Measurements from ENCODE around the gene KCNB1. TPM values are rescaled to one million over a fixed set of nuclear protein-coding genes. Genes with fewer than 3 reads are reported as not detected.

KCNB1 gene
- polyA plus RNA-seq, 1 donor from 2014 or later = 3.6 TPM

DNA sequence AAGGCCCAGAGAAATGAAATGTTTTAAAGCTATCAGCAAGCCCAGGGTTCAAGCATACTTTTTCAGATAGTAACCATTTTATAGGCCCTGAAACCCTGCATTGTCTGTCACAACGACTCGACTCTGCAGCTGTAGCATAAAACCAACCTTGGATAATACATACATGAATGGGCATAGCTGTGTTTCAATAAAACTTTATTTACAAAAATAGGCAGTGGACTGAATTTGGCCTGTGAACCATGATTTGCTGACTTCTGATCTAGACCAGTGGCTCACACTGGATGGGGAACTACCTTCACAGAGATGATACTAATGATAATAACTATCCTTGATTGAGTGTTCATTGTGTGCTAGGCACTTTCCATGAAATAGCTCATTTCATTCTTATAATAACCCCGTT lies 107.3 kb downstream of the KCNB1 start:
- Histone ChIP-seq H3K9ac (ENCODE audit: low read length) (no peak overlapping the region), H3K9me3 (ENCODE audit: low read length) (no peaks in the 10 kb centered on the region), H3K4me3 (ENCODE audit: low read length) (no peak overlapping the region), H3K79me2 (replicated peaks; ENCODE audit: insufficient read depth, low read length) (no peaks in the 10 kb centered on the region), H4K20me1 (ENCODE audit: insufficient read depth) (no peaks in the 10 kb centered on the region), H3K27me3 (ENCODE audit: insufficient read depth, low read depth, low read length) (no peaks in the 10 kb centered on the region), H3K9me2 (ENCODE audit: insufficient read depth, low read length) (no peaks in the 10 kb centered on the region), H3K27ac (ENCODE audit: low read length) (no peak overlapping the region), H2AFZ (ENCODE audit: low read depth, low read length) (no peak overlapping the region), H3F3A (ENCODE audit: insufficient read depth, low read length, poor library complexity, severe bottlenecking) (no peaks in the 10 kb centered on the region), H3K4me2 (ENCODE audit: low read length) (no peak overlapping the region), H3K36me3 (ENCODE audit: insufficient read depth, low read length) (peaks cover 12% of the 10 kb centered on the region)
- TF ChIP-seq, protein P1, sequence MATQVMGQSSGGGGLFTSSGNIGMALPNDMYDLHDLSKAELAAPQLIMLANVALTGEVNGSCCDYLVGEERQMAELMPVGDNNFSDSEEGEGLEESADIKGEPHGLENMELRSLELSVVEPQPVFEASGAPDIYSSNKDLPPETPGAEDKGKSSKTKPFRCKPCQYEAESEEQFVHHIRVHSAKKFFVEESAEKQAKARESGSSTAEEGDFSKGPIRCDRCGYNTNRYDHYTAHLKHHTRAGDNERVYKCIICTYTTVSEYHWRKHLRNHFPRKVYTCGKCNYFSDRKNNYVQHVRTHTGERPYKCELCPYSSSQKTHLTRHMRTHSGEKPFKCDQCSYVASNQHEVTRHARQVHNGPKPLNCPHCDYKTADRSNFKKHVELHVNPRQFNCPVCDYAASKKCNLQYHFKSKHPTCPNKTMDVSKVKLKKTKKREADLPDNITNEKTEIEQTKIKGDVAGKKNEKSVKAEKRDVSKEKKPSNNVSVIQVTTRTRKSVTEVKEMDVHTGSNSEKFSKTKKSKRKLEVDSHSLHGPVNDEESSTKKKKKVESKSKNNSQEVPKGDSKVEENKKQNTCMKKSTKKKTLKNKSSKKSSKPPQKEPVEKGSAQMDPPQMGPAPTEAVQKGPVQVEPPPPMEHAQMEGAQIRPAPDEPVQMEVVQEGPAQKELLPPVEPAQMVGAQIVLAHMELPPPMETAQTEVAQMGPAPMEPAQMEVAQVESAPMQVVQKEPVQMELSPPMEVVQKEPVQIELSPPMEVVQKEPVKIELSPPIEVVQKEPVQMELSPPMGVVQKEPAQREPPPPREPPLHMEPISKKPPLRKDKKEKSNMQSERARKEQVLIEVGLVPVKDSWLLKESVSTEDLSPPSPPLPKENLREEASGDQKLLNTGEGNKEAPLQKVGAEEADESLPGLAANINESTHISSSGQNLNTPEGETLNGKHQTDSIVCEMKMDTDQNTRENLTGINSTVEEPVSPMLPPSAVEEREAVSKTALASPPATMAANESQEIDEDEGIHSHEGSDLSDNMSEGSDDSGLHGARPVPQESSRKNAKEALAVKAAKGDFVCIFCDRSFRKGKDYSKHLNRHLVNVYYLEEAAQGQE (IDR thresholded peaks at IDR 0.05; ENCODE audit: borderline replicate concordance) = no peak
- TF ChIP-seq EZH2 (IDR thresholded peaks at IDR 0.05; ENCODE audit: borderline replicate concordance, insufficient read depth, low read length, poor library complexity, severe bottlenecking) = no peak
- no peak for TF ChIP-seq MXI1 (conservative IDR thresholded peaks at IDR 0.05; ENCODE audit: poor library complexity, severe bottlenecking)
- TF ChIP-seq, protein P2, sequence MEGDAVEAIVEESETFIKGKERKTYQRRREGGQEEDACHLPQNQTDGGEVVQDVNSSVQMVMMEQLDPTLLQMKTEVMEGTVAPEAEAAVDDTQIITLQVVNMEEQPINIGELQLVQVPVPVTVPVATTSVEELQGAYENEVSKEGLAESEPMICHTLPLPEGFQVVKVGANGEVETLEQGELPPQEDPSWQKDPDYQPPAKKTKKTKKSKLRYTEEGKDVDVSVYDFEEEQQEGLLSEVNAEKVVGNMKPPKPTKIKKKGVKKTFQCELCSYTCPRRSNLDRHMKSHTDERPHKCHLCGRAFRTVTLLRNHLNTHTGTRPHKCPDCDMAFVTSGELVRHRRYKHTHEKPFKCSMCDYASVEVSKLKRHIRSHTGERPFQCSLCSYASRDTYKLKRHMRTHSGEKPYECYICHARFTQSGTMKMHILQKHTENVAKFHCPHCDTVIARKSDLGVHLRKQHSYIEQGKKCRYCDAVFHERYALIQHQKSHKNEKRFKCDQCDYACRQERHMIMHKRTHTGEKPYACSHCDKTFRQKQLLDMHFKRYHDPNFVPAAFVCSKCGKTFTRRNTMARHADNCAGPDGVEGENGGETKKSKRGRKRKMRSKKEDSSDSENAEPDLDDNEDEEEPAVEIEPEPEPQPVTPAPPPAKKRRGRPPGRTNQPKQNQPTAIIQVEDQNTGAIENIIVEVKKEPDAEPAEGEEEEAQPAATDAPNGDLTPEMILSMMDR (IDR thresholded peaks at IDR 0.05; ENCODE audit: poor library complexity, severe bottlenecking) = no peak

DNA sequence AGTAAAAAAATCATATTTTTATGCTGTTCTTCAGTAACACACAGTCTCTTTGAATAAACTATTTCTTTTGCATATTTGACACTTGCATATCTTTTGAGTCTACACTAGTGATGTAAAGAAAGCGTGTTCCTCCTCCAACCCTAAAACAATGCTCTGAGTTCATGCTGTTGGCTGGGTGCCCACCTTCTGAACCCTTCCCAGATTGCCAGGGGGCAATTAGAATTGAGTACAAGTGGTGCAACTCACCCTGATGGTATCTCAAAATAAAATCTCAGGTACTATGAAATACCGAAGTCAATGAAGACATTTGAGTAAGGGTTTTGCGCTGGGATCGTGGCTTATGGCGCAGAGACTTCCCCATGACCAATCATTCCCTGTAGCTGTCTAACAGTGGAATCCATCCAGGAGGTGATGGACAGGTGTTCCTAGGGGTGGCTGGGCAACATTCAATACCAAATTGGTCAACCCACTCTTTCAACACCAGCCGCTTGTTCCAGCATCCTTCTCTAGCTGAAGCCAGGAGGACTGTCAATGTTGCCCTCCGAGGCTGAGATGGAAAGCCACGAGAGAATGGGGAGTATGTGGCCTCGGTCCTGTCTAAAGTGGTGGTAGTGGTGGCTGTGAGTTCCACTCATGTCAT lies 110.3 kb downstream of the KCNB1 start:
- Histone ChIP-seq H3K36me3 (ENCODE audit: insufficient read depth, low read length) (peaks cover 12% of the 10 kb centered on the region), H3K9me3 (ENCODE audit: low read length) (no peaks in the 10 kb centered on the region), H3F3A (ENCODE audit: insufficient read depth, low read length, poor library complexity, severe bottlenecking) (no peaks in the 10 kb centered on the region), H3K4me3 (ENCODE audit: low read length) (no peak overlapping the region), H2AFZ (ENCODE audit: low read depth, low read length) (no peak overlapping the region), H4K20me1 (ENCODE audit: insufficient read depth) (no peaks in the 10 kb centered on the region), H3K27me3 (ENCODE audit: insufficient read depth, low read depth, low read length) (no peaks in the 10 kb centered on the region), H3K4me2 (ENCODE audit: low read length) (no peak overlapping the region), H3K9ac (ENCODE audit: low read length) (no peak overlapping the region), H3K27ac (ENCODE audit: low read length) (no peak overlapping the region), H3K79me2 (replicated peaks; ENCODE audit: insufficient read depth, low read length) (no peaks in the 10 kb centered on the region), H3K9me2 (ENCODE audit: insufficient read depth, low read length) (no peaks in the 10 kb centered on the region)
- no peak for TF ChIP-seq MXI1 (conservative IDR thresholded peaks at IDR 0.05; ENCODE audit: poor library complexity, severe bottlenecking)
- TF ChIP-seq RAD21 (conservative IDR thresholded peaks at IDR 0.05) = no peak
- no peak for TF ChIP-seq EP300 (conservative IDR thresholded peaks at IDR 0.05; ENCODE audit: poor library complexity, severe bottlenecking)
- no peak for TF ChIP-seq POLR2AphosphoS5 (IDR thresholded peaks at IDR 0.05)
- no peak for TF ChIP-seq TAF1 (IDR thresholded peaks at IDR 0.05; ENCODE audit: low read depth)
- TF ChIP-seq, protein P2 (IDR thresholded peaks at IDR 0.05; ENCODE audit: poor library complexity, severe bottlenecking) = no peak
- no peak for TF ChIP-seq EZH2 (IDR thresholded peaks at IDR 0.05; ENCODE audit: borderline replicate concordance, insufficient read depth, low read length, poor library complexity, severe bottlenecking)
- TF ChIP-seq, protein P1 (IDR thresholded peaks at IDR 0.05; ENCODE audit: borderline replicate concordance) = no peak
- TF ChIP-seq SMC3 (conservative IDR thresholded peaks at IDR 0.05; ENCODE audit: poor library complexity) = no peak
